Breast epithelium (tissue), 4 donors: ENCODE measurements around the gene LYPD4. TPM values are rescaled to one million over a fixed set of nuclear protein-coding genes. Genes with fewer than 3 reads are reported as not detected.

Source experiments
- DNase-seq, 2 donors: peaks; one replicate each; pipeline ENCODE4 v3.0.0-alpha.2; 2019; ENCODE audit warnings: low spot score in 2 of 2
- H3K27ac ChIP-seq, 2 donors: fragments of 200-600 bp; sonication (generic) in 1 of 2; one replicate each; pipeline ENCODE4 v1.5.1; 2016 to 2019; ENCODE audit warnings: mild to moderate bottlenecking in 1 of 2
- H3K27me3 ChIP-seq, 2 donors: fragments of 200-600 bp; sonication (generic) in 1 of 2; one replicate each; pipeline versions ENCODE4 v1.5.1 to v1.6.0; 2017 to 2019; ENCODE audit warnings: control low read depth in 1 of 2, mild to moderate bottlenecking in 1 of 2
- H3K36me3 ChIP-seq: fragments of 200-600 bp; one replicate; pipeline ENCODE4 v1.5.1; 2019
- H3K4me1 ChIP-seq, 2 donors: fragments of 200-600 bp; sonication (generic); one replicate each; pipeline ENCODE4 v1.5.1; 2016 to 2019; ENCODE audit warnings: control low read depth in 1 of 2
- H3K4me3 ChIP-seq, 3 donors: fragments of 200-600 bp; sonication (generic); 1 replicate in 2 of 3; 2 replicates in 1 of 3; pipeline ENCODE4 v1.5.1; 2016 to 2019; ENCODE audit warnings: mild to moderate bottlenecking in 3 of 3, moderate library complexity in 2 of 3
- H3K9me3 ChIP-seq, 2 donors: fragments of 200-600 bp; sonication (generic) in 1 of 2; one replicate each; pipeline ENCODE4 v1.5.1; 2016 to 2019; ENCODE audit warnings: control low read depth in 1 of 2
- POLR2A ChIP-seq: fragments of 450-650 bp; IDR thresholded peaks from one replicate; pipeline ENCODE4 v1.6.1; 2016; ENCODE audit warnings: antibody characterized with exemption, mild to moderate bottlenecking, moderate library complexity
- POLR2AphosphoS5 ChIP-seq, 3 donors: sonication (generic); formaldehyde crosslinking; IDR thresholded peaks; one replicate each; pipeline ENCODE4 v1.6.1; 2017; ENCODE audit warnings: antibody characterized with exemption in 3 of 3
- intact Hi-C: fragments of 100-400 bp; cut with DNase I; formaldehyde crosslinking; loops from one replicate; pipeline ENCODE4 v1.15.1; 2023; ENCODE audit warnings: low total_unique reads
- total RNA-seq, 3 donors: library from RNA; depleted of rRNA; stranded (reverse); fragments of >200 nt; gene quantifications; one replicate each; pipeline ENCODE4 v1.1.0, GENCODE V29; 2016
- TF ChIP-seq, protein P1 (sequence below), 3 donors: fragments of 450-650 bp; IDR thresholded peaks; one replicate each; pipeline ENCODE4 v1.5.1; 2016 to 2017; ENCODE audit warnings: antibody characterized with exemption in 3 of 3, mild to moderate bottlenecking in 3 of 3, moderate library complexity in 3 of 3

Gene LYPD4
- total RNA-seq, 3 donors from 2014 or later: not detected

DNA sequence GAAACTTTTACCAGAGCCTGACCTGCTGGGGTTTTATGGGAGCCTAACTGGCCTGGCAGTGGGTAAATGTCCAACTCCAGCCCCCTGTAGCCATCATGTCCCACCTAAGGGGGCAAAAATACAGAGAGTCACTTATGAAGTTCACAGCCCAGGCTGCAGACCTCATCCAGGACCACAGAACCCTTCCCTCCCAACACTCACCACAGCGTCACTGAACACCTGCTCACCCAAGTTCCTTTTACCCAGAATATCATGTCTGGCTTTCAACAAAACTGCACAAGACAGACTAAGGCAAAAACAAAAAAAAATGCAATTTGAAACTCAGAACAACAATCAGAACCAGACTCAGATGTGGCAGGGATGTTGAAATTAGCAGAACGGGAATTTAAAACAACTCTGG, 41.7 kb downstream of the LYPD4 start:
- intact Hi-C loops: no loop called here
- H3K4me1 ChIP-seq: no peaks in the 10 kb centered on the region
- no peaks in the 10 kb centered on the region for H3K36me3 ChIP-seq
- TF ChIP-seq POLR2AphosphoS5 (IDR thresholded peaks at IDR 0.05): no peak
- TF ChIP-seq, protein P1, sequence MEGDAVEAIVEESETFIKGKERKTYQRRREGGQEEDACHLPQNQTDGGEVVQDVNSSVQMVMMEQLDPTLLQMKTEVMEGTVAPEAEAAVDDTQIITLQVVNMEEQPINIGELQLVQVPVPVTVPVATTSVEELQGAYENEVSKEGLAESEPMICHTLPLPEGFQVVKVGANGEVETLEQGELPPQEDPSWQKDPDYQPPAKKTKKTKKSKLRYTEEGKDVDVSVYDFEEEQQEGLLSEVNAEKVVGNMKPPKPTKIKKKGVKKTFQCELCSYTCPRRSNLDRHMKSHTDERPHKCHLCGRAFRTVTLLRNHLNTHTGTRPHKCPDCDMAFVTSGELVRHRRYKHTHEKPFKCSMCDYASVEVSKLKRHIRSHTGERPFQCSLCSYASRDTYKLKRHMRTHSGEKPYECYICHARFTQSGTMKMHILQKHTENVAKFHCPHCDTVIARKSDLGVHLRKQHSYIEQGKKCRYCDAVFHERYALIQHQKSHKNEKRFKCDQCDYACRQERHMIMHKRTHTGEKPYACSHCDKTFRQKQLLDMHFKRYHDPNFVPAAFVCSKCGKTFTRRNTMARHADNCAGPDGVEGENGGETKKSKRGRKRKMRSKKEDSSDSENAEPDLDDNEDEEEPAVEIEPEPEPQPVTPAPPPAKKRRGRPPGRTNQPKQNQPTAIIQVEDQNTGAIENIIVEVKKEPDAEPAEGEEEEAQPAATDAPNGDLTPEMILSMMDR (IDR thresholded peaks at IDR 0.05): no peak
- no peak for TF ChIP-seq POLR2A
- no peak overlapping the region for H3K4me3 ChIP-seq
- no peaks in the 10 kb centered on the region for H3K27me3 ChIP-seq
- H3K9me3 ChIP-seq: no peaks in the 10 kb centered on the region
- no peak for DNase-seq
- no peak overlapping the region for H3K27ac ChIP-seq

DNA sequence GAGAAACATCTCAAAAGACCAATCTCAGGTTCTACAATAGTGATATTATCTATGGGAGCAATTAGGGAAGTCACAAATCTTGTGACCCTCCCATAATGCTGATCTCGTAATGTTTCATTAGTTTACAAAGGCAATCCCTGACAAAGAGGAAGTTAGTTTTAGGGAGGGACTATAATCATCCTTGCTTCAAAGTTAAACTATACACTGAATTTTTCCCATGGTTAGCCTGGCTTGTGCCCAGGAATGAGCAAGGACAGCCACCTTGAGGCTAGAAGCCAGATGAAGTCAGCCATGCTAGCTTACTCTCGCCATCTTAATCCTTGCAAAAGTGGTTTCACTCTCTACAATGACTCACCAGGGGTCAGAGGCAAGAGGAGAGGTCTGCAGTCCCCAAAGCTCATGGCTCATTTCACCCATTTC, 42.7 kb downstream of the LYPD4 start:
- no peak for DNase-seq
- Histone ChIP-seq H3K27ac (no peak overlapping the region), H3K4me1 (no peaks in the 10 kb centered on the region), H3K9me3 (no peaks in the 10 kb centered on the region), H3K4me3 (no peak overlapping the region), H3K27me3 (no peaks in the 10 kb centered on the region), H3K36me3 (no peaks in the 10 kb centered on the region)
- TF ChIP-seq POLR2A (no peak), POLR2AphosphoS5 (IDR thresholded peaks at IDR 0.05) (no peak)
- TF ChIP-seq, protein P1 (IDR thresholded peaks at IDR 0.05): no peak
- intact Hi-C loops: no loop called here

DNA sequence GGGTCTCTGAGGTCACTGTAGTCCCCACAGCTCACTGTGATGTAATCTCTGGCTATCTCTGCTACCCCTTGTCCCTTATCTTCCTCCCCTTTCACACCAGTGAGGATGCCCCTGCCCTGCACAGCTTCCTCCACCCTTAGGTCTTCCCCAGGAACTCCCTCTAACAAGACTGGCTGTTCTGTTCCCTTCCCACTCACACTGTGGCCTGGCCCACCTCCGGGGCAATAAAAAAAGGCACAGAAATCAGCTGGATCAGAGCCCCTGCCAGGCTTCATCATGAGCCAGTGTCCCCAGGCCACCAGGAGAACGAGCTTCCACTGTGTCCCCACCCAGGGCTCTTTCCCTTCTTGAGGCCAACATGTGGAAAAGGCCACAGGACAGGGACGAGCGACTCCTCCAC, 43.5 kb downstream of the LYPD4 start:
- DNase-seq: no peak
- Histone ChIP-seq H3K4me1 (no peaks in the 10 kb centered on the region), H3K4me3 (no peak overlapping the region), H3K9me3 (no peaks in the 10 kb centered on the region), H3K27ac (no peak overlapping the region), H3K27me3 (no peaks in the 10 kb centered on the region), H3K36me3 (no peaks in the 10 kb centered on the region)
- intact Hi-C loops: no loop called here
- TF ChIP-seq, protein P1 (IDR thresholded peaks at IDR 0.05): no peak
- TF ChIP-seq POLR2A (no peak), POLR2AphosphoS5 (IDR thresholded peaks at IDR 0.05) (no peak)

DNA sequence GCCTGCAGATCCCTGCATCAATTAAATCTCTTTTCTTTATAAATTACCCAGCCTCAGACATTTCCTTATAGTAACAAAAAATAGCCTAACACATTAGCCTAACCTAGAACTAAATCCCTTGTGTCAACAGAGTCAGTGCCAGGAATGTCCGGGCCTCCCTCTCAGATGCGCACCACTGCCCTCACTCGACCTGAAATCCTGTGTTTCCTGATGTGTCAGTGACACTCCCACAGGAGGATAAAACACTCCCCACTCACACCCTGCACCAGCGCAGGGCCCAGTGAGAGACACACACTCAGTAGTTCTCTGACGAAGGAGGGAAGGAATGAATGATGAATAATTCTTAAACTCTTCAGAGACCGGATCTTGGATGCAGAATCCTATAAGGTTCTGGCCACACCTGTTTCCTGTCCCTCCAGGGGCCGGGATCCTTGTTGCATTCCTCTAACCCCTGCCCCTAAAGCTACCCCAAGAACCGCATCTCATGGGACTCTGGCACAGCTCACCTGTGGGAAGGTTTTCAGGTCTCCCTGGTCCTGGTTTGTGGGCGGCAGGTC, 45.0 kb downstream of the LYPD4 start:
- no peak for DNase-seq
- TF ChIP-seq POLR2A: no peak
- TF ChIP-seq, protein P1 (IDR thresholded peaks at IDR 0.05): no peak
- no peak for TF ChIP-seq POLR2AphosphoS5 (IDR thresholded peaks at IDR 0.05)
- H3K9me3 ChIP-seq: no peaks in the 10 kb centered on the region
- no peaks in the 10 kb centered on the region for H3K36me3 ChIP-seq
- intact Hi-C loops: no loop called here
- H3K4me3 ChIP-seq: no peak overlapping the region
- no peaks in the 10 kb centered on the region for H3K27me3 ChIP-seq
- H3K4me1 ChIP-seq: no peaks in the 10 kb centered on the region
- H3K27ac ChIP-seq: no peak overlapping the region

DNA sequence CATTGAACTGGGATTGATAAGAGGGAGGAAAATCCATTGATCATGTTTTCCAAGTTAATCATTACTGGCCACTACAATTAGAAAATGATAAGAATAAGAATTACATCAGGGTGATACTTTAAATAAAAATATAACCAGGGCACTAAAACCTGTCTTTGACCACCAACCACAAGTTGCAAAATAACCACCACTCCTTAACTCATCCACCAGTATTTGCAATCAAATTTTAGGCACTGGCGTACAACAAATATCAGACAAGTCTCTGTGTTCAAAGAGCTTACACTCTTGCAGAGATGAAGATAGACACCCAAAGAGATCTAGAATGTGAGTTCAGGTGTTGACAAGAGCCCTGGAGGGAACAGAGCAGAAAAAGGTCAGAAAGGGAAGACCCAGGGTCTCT, 47.6 kb downstream of the LYPD4 start:
- Histone ChIP-seq H3K36me3 (no peaks in the 10 kb centered on the region), H3K27ac (no peak overlapping the region), H3K9me3 (no peaks in the 10 kb centered on the region), H3K4me1 (no peaks in the 10 kb centered on the region), H3K4me3 (no peak overlapping the region), H3K27me3 (no peaks in the 10 kb centered on the region)
- intact Hi-C loops: no loop called here
- TF ChIP-seq POLR2A (no peak), POLR2AphosphoS5 (IDR thresholded peaks at IDR 0.05) (no peak)
- TF ChIP-seq, protein P1 (IDR thresholded peaks at IDR 0.05): no peak
- no peak for DNase-seq
